Activated T-cell treated with anti-CD3 and anti-CD28 coated beads, Interleukin-2, amount 50 U/mL, for 24 hours (primary cell): Measurements from ENCODE around the gene PLIN5.
A peak's percentile ranks its signal among the peaks of the same experiment; 100 is the strongest.

ENCODE experiments used
- DNase-seq: peaks from one replicate; pipeline ENCODE4 v3.0.0-alpha.2; 2020
- H3K27ac Mint-ChIP-seq: 2 replicates; pipeline ENCODE4 v1.8.0; 2020; ENCODE audit warnings: mild to moderate bottlenecking, mixed read lengths
- H3K27me3 Mint-ChIP-seq: 2 replicates; pipeline ENCODE4 v1.8.0; 2020; ENCODE audit warnings: mixed read lengths
- H3K36me3 Mint-ChIP-seq: 2 replicates; pipeline ENCODE4 v1.8.0; 2020; ENCODE audit warnings: low read depth, mixed read lengths
- H3K4me1 Mint-ChIP-seq: 2 replicates; pipeline ENCODE4 v1.8.0; 2020; ENCODE audit warnings: low read depth, mixed read lengths
- H3K4me3 Mint-ChIP-seq: 2 replicates; pipeline ENCODE4 v1.8.0; 2020; ENCODE audit warnings: mild to moderate bottlenecking, moderate library complexity, mixed read lengths
- H3K9me3 Mint-ChIP-seq: 2 replicates; pipeline ENCODE4 v1.8.0; 2020; ENCODE audit warnings: mixed read lengths

The PLIN5 gene

GRCh38 chr19:4534836-4535658 is at the start of gene PLIN5:
TSS of gene PLIN5 (minus strand) at chr19:4535224. CDS start at chr19:4534074, 1,150 bp downstream.
- no peak within 1 kb of the TSS for H3K27ac Mint-ChIP-seq
- no peaks in the 10 kb centered on the region for H3K36me3 Mint-ChIP-seq
- no peaks in the 10 kb centered on the region for H3K9me3 Mint-ChIP-seq
- H3K4me1 Mint-ChIP-seq: peaks cover 9% of the 10 kb centered on the region
- DNase-seq: peak; percentile 63
- H3K4me3 Mint-ChIP-seq: no peak within 1 kb of the TSS
- H3K27me3 Mint-ChIP-seq: peaks cover 35% of the 10 kb centered on the region

- Mint-ChIP-seq H3K4me1 (peaks cover 5% of the 10 kb centered on the region), H3K4me3 (no peak overlapping the region), H3K27me3 (peaks cover 68% of the 10 kb centered on the region), H3K9me3 (no peaks in the 10 kb centered on the region), H3K27ac (no peak overlapping the region), H3K36me3 (no peaks in the 10 kb centered on the region)
- DNase-seq: peak; percentile 50
Observed at GRCh38 chr19:4583961-4584669, 49.1 kb upstream of the PLIN5 start.

- H3K36me3 Mint-ChIP-seq: no peaks in the 10 kb centered on the region
- H3K27me3 Mint-ChIP-seq: peaks cover 74% of the 10 kb centered on the region
- H3K4me1 Mint-ChIP-seq: peaks cover 5% of the 10 kb centered on the region
- H3K27ac Mint-ChIP-seq: no peak overlapping the region
- no peaks in the 10 kb centered on the region for H3K9me3 Mint-ChIP-seq
- DNase-seq: no peak
- no peak overlapping the region for H3K4me3 Mint-ChIP-seq
Observed at GRCh38 chr19:4582980-4583842, 48.2 kb upstream of the PLIN5 start.

GRCh38 chr19:4581666-4582553 is 46.9 kb upstream of the PLIN5 start:
- Mint-ChIP-seq H3K4me3 (no peak overlapping the region), H3K27me3 (peaks cover 73% of the 10 kb centered on the region), H3K9me3 (no peaks in the 10 kb centered on the region)

GRCh38 chr19:4580961-4581665 is 46.1 kb upstream of the PLIN5 start:
- Mint-ChIP-seq H3K36me3 (no peaks in the 10 kb centered on the region), H3K27me3 (peaks cover 76% of the 10 kb centered on the region), H3K4me3 (peak overlapping the region; percentile 38), H3K27ac (no peak overlapping the region), H3K9me3 (no peaks in the 10 kb centered on the region), H3K4me1 (peaks cover 5% of the 10 kb centered on the region)
- no peak for DNase-seq

More at GRCh38 chr19:4581666-4582553, 46.9 kb upstream of the PLIN5 start:
- Mint-ChIP-seq H3K4me1 (peaks cover 5% of the 10 kb centered on the region), H3K27ac (no peak overlapping the region), H3K36me3 (no peaks in the 10 kb centered on the region)
- DNase-seq: no peak

- H3K27me3 Mint-ChIP-seq: peaks cover 76% of the 10 kb centered on the region
- H3K36me3 Mint-ChIP-seq: no peaks in the 10 kb centered on the region
- H3K27ac Mint-ChIP-seq: no peak overlapping the region
- no peak overlapping the region for H3K4me3 Mint-ChIP-seq
- H3K4me1 Mint-ChIP-seq: peaks cover 12% of the 10 kb centered on the region
- no peaks in the 10 kb centered on the region for H3K9me3 Mint-ChIP-seq
- no peak for DNase-seq
Observed at GRCh38 chr19:4580021-4580901, 45.2 kb upstream of the PLIN5 start.

- Mint-ChIP-seq H3K4me3 (no peak overlapping the region), H3K27me3 (peaks cover 78% of the 10 kb centered on the region), H3K4me1 (peaks cover 13% of the 10 kb centered on the region), H3K9me3 (no peaks in the 10 kb centered on the region), H3K36me3 (no peaks in the 10 kb centered on the region), H3K27ac (no peak overlapping the region)
- no peak for DNase-seq
Observed at GRCh38 chr19:4579389-4579788, 44.4 kb upstream of the PLIN5 start.

- H3K9me3 Mint-ChIP-seq: no peaks in the 10 kb centered on the region
- H3K27ac Mint-ChIP-seq: no peak overlapping the region
- no peaks in the 10 kb centered on the region for H3K36me3 Mint-ChIP-seq
- DNase-seq: no peak
- H3K4me3 Mint-ChIP-seq: no peak overlapping the region
- H3K27me3 Mint-ChIP-seq: peaks cover 83% of the 10 kb centered on the region
- peaks cover 13% of the 10 kb centered on the region for H3K4me1 Mint-ChIP-seq
Observed at GRCh38 chr19:4578552-4579248, 43.7 kb upstream of the PLIN5 start.

GRCh38 chr19:4577020-4577782 is 42.2 kb upstream of the PLIN5 start:
- no peaks in the 10 kb centered on the region for H3K36me3 Mint-ChIP-seq
- no peak overlapping the region for H3K27ac Mint-ChIP-seq
- H3K4me1 Mint-ChIP-seq: peaks cover 9% of the 10 kb centered on the region
- peaks cover 70% of the 10 kb centered on the region for H3K27me3 Mint-ChIP-seq
- no peak for DNase-seq
- no peak overlapping the region for H3K4me3 Mint-ChIP-seq
- H3K9me3 Mint-ChIP-seq: no peaks in the 10 kb centered on the region

GRCh38 chr19:4576016-4576933 is 41.3 kb upstream of the PLIN5 start:
- no peak overlapping the region for H3K4me3 Mint-ChIP-seq
- peaks cover 65% of the 10 kb centered on the region for H3K27me3 Mint-ChIP-seq
- no peaks in the 10 kb centered on the region for H3K9me3 Mint-ChIP-seq
- peaks cover 9% of the 10 kb centered on the region for H3K4me1 Mint-ChIP-seq
- no peaks in the 10 kb centered on the region for H3K36me3 Mint-ChIP-seq
- peak; percentile 81 for DNase-seq
- no peak overlapping the region for H3K27ac Mint-ChIP-seq
